Kidney tubule cell (primary cell): ENCODE measurements around the gene LTBR.
"Not testable (repeated sequence)": the region's sequence is repeated elsewhere in the genome, so short reads cannot be mapped to it uniquely, and the experiment has no call there.

Experiments
- DNase-seq: peaks from one replicate; pipeline ENCODE4 v3.0.0-alpha.2; 2018; ENCODE audit warnings: low spot score

LTBR gene

GRCh38 chr12:6383572-6384498 lies at the start of gene LTBR:
TSS of gene LTBR (plus strand) at chr12:6384162. CDS start at chr12:6384359, 197 bp downstream.
- DNase-seq: peak; percentile 89

- DNase-seq: no peak
These were observed 49.6 kb upstream of the LTBR start for GRCh38 chr12:6334359-6334758.

- DNase-seq: no peak
These were observed 49.0 kb upstream of the LTBR start for GRCh38 chr12:6334940-6335450.

GRCh38 chr12:6335451-6336078 lies 48.4 kb upstream of the LTBR start:
- peak; percentile 90 for DNase-seq

DNA sequence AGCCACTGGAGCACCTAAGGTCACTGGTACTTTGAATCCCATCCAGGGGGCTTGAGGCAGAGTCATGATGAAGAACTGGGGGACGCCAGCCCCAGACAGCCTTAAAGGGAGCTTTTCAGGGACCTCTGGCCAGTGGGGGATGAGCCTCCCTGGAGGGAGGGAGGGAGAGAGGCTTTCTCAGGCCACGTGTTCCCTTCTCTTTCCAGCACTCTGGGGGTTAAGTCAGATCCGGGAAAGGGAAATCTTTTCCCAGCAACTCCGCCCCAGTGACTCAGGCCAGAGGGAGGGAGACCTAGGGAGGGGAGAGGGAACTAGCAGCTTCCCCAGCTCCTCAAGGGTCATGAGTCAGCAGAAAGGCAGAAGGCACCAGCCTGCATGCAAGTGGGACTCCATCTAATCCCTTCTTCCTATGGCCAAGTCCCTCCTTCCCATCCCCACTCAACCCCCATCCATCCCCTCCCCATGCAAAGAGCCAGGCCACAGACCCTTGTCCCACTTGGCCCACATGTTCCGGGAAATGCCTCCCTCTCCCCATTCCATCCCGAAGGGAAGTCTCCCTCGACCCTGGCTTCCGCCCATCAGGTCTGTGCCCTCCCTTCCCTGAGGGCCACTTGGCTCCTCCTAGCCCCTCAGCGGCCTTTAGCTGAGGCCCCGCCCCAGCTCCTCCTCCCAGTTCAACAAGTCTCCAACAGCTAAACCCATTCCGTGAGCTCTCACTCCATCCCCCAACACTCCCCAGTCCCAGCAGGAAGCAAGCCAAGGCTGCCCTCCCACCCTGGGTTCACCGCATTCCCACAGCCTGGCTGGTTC lies 47.7 kb upstream of the LTBR start:
- peak; percentile 99 for DNase-seq

- no peak for DNase-seq
These were observed 46.8 kb upstream of the LTBR start for GRCh38 chr12:6336889-6337853.

GRCh38 chr12:6337958-6338433 lies 46.0 kb upstream of the LTBR start:
- peak; percentile 61 for DNase-seq

DNA sequence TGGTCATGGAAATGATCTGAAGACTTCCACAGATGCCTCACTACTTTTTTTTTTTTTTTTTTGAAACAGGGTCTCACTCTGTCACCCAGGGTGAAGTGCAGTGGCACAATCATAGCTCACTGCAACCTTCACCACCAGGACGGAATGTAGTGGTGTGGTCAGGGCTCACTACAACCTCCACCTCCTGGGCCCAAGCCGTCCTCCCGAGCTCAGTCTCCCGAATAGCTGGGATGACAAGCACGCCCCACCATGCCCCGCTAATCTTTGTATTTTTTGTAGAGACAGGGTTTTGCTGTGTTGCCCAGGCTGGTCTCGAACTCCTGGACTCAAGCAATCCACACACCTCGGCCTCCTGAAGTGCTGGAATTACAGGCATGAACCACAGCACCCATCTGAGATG lies 45.4 kb upstream of the LTBR start:
- not testable (repeated sequence) for DNase-seq

DNA sequence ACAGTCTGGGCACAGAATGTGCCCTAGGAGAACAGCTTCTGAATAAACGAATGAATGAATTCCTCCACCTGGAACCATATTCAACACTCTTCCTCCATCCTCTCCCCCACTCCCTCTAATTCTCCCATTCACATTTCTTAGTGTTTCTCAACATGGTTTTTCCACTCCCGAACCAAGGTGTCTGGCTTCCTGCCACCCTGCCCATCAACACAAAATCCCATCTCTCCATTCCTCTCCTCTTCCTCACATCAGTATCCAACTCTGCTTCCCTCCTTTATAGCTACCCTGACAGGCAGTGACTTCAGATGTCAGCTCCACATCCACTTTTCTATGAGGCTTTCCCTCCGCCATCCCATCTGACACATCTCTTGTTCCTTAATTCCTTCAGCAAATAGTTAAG lies 45.0 kb upstream of the LTBR start:
- no peak for DNase-seq

- peak; percentile 70 for DNase-seq
These were observed 43.8 kb upstream of the LTBR start for GRCh38 chr12:6340032-6340638.

DNA sequence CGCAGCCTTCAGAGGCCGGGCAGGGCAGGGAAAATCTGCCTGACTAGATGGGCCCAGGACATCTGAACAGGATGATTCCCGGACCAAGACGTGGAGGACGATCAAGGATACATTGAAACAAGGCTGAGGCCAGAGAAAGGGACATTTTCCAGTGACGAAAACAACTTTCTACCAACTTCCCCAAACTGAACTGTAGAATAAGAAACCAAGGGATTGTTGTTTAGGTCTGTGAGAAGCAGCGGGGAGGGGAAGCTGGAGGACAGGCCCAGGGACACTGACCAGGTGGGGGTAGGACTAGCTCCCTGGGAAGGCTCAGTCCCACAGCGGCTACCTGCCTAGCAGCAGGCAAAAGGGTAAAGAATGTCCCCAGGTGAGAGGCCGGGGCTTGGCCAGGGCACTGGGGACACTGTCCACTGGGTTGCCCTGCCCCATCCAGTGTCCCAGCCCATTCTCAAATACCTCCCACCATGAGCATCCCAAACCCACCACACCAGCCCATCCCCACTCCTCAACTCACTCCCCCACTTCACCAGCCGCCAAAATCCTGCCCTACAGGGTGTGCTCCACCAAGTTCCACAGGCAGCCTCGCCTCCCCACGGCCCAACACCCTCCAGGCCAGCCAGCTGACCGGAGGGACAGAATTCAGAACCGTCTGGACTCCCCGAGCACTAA lies 43.1 kb upstream of the LTBR start:
- no peak for DNase-seq

DNA sequence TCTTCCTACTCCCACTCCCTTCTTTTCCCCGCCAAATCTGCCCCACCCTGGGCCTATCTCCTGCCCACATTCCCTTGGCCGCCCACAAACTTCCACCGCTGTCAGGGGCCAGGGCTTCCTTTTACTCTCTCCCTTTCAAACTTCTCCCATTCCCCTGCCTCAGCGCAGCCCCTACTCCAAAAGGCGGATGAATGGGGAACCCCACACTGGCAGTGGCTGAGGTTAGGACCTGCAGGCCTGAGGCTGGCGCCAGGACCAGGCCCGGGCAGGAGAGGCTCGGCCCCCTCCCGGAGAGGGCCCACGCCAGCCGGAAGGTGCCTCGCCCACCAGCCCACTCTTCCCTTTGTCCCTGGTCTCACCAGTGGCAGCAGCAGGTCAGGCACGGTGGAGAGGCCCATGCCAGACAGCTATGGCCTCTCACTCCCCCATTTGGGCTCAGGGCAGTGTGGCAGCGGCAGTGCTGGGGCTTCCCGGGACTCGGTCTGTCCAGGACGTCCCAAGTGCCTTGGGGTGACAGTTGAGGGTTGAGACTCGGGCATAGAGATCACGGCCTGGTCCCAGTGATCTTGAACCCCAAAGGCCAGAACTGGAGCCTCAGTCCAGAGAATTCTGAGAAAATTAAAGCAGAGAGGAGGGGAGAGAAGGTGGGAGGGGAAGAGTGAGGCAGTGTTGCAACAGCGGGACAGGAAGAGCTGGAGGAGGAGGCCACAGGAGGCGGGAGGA lies 42.4 kb upstream of the LTBR start, which contains the start of gene TNFRSF1A:
Gene TNFRSF1A, minus strand, starts transcription at position 660 of the 723 bp plus-strand sequence. Its CDS starts 262 bp downstream, at position 398.
- DNase-seq: peak; percentile 73

DNA sequence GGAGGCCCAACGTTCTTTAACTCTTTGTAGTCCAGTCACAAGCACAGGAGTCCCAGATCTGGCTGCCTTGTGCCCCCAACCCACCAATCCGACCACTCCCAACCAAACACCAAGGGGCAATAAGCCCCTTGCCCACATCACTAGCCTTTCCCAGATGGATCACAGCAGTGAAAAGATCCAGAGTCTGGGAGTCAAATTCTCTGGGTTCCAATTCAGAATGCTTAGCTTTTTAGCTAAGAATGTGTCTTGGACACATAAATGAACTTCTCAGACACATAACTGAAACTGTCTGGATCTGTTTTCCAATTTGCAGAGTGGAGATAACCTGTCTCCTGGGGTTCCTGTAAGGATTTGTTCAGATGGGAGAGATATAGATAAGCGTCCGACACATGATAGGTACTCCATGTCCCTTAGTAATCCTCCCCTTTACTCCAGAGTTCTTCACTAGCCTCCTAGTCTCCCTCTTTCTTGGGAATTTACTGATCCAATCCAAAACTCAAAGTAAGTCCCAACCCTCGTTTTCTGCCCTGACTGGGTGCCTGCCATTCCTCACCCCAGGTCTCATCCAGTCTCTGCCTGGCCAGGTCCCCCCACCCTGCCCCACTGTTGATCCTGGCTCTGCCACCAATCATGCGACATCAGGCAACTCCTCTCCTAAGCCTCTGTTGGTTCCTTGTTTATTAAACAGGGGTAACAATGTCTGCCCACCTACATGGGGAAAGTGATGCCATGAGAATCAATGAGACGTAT lies 41.6 kb upstream of the LTBR start:
- DNase-seq: no peak

DNA sequence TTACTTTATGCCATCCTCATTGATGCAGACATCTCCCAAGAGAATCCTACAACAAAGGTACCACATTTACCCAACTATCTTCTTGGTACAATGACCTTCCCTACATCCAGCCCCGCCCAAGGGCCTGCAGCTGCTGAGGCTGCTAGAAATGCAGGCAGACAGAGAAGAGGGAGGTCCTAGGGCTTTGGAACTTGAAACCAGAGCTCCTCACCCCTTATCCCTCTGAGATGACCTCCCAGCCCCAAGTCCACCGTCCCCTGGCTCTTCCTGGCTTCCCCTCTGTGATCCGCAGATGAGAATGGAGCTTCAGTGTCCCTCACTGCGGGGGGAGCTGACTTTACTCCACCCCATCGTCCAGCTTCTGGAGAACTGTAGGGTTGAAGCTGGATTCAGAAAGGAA lies 40.4 kb upstream of the LTBR start:
- no peak for DNase-seq

DNA sequence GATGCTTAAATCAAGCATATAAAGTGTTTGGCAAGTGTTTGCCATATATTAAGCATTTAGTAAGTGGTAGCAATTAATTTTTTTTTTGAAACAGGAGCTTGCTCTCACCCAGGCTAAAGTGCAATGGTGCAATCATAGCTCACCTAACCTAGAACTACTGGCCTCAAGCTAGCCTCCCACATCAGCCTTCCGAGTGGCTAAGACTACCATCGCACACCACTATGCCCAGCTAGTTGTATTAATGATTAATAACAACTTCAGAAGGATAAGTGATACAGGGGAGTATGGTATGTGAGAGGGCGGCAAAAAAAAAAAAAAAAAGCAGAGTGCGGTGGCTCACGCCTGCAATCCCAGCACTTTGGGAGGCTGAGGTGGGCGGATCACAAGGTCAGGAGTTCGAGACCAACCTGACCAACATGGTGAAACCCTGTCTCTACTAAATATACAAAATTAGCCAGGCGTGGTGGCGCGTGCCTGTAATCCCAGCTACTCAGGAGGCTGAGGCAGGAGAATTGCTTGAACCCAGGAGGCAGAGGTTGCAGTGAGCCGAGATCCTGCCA lies 39.8 kb upstream of the LTBR start:
- DNase-seq: not testable (repeated sequence)

DNA sequence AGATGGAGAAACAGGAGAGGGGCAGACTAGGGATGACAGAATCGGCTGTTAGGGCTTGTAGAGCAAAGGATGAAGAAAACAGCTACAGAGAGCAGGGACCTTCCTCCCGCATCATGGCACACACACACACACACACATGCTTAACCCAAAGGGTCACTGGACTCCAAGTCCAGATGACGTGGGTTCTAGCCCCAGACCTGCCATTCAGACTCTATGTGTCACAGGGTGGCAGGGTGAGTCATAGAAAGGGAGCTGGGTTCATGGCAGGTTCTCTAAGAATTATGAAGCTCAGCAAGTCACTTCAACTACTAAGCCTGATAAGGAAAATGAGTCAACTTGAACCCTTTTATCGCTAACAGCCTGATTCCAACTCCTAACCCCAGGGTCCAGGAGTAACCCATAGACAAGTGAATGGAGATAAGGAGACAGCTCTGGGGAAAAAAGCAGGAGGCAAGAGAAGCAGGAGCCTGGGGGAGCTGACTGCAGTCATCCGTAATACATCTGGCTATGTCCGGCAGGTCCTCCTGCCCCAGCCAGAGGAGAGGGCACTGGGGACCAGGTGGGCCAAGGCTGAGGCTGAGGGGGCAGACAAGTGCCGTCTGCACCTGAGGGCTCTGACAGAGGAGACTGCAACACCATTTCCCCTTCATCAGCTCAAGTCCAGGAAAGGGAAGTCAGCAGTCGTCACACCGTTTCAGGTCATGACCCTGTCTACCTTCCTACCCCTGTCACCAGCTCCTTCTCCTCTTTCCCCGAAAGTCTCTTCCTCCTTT lies 38.5 kb upstream of the LTBR start:
- peak; percentile 95 for DNase-seq

DNA sequence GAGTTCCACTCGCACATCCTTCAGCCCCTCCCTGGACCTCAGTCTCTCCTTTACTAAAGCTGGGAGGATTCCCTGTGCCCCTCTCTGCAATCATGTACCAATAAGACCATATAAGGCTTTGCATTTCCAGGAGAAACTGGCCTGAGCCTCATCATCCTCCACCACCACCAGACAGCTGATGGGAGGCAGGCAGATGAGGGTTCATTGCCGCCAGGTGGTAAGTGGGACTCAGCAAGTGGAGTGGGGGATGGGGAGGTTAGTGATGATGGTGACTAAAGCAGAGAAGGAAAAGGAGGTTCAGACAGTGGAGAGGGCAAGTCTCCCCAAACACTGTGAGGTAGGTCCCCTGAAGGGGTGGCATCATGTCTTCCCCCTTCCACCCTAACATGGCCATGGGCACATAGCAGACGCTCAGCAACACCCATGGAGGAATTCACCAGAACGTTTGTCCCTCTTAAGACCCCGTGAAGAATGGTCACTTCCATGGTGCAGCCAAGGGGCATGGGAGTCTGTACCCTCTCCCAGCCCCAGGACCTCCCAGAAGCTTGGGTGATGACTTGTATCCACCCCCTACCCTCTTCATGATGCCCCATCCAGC lies 37.6 kb upstream of the LTBR start:
- DNase-seq: no peak
